Hematopoietic multipotent progenitor cell treated with erythropoietin and hydrocortisone succinate and interleukin-3 and kit ligand, for 17 days (in vitro differentiated cells): ENCODE results near the gene PGS1.
"Not testable (repeated sequence)": the region's sequence is repeated elsewhere in the genome, so short reads cannot be mapped to it uniquely, and the experiment has no call there.

Source experiments
- DNase-seq: peaks from one replicate; pipeline ENCODE4 v3.0.0-alpha.2; 2015; ENCODE audit warnings: low spot score

The PGS1 gene, protein sequence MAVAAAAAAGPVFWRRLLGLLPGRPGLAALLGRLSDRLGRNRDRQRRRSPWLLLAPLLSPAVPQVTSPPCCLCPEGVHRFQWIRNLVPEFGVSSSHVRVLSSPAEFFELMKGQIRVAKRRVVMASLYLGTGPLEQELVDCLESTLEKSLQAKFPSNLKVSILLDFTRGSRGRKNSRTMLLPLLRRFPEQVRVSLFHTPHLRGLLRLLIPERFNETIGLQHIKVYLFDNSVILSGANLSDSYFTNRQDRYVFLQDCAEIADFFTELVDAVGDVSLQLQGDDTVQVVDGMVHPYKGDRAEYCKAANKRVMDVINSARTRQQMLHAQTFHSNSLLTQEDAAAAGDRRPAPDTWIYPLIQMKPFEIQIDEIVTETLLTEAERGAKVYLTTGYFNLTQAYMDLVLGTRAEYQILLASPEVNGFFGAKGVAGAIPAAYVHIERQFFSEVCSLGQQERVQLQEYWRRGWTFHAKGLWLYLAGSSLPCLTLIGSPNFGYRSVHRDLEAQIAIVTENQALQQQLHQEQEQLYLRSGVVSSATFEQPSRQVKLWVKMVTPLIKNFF

DNA sequence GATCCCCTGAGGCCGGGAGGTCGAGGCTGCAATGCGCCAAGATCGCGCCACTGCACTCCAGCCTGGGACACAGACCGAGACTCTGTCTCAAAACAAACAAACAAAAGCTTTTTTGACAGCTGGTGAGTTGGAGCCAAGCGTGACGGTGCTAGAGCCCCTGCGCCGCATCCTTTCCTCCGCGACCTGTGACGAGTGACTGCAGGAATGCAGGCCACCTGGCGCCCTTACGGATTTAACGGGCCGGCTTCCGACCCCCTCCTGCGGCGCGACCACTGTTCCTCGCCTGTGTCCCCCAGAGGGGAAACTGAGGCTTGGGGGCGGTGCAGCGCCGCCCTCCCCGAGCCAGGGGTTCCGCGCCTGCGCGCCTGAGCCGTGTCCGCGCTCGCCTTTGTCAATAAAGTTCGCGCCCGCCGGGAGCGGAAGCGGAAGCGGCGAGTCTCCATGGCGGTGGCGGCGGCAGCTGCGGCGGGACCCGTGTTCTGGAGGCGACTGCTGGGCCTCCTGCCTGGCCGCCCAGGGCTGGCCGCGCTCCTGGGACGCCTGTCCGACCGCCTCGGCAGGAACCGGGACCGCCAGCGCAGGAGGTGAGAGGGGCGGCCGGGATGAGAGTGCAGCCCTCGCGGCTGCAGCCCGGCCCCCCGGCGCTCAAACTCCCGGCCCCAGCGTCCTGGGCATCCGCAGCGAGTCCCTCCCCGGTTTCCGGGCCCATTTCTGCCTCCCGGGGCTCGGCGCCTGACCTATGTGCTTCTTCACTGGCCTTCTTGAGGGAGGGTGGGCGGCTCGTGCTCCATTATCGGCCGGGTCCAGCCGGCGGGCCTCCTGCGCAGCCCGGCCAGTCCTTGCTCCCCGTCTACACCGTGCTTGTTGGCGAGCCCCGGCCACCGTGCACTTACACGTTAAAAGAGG is at the start of gene PGS1:
Gene PGS1 (plus strand): TSS at position 425 of the 906 bp plus-strand sequence. CDS start 17 bp downstream, at position 442.
- peak; percentile 53 for DNase-seq

DNA sequence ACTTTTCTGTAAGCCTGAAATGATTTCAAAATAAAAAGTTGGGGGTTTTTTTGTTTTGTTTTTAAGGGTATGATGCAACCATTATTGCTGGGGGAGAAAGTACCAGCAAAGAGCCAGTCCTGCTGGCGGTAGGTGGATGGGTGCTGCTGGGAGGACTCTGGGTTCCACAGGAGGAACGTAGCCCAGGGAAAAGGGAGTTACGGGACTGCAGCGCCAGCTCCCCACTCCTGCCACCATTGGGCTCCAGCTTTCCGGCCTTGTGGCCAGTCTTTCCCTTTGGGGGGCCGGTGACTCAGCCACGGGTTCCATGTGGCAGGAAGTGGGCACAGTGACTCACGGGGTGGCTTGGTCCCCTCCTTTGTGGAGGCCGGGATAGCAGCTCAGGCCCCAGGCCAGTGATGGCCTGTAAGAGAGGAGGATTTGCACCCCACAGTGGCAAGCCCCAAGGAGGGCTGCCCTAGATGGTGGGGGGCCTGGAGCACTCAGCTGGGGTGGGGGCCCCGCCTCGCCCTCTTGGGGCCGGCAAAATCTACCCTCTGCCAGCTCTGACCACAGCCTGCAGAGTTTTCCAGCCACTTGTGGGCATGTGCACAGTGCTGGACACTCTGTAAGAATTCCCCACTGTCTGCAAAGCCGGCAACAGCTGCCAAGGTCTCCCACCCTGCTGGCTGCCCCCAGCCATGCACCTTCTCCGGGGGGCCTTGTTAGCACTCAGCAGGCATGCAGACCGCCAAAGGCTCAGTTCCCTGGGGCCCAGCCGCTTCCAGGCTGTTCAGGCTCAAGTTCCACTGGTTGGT is 49.0 kb upstream of the PGS1 start:
- DNase-seq, result no peak

DNA sequence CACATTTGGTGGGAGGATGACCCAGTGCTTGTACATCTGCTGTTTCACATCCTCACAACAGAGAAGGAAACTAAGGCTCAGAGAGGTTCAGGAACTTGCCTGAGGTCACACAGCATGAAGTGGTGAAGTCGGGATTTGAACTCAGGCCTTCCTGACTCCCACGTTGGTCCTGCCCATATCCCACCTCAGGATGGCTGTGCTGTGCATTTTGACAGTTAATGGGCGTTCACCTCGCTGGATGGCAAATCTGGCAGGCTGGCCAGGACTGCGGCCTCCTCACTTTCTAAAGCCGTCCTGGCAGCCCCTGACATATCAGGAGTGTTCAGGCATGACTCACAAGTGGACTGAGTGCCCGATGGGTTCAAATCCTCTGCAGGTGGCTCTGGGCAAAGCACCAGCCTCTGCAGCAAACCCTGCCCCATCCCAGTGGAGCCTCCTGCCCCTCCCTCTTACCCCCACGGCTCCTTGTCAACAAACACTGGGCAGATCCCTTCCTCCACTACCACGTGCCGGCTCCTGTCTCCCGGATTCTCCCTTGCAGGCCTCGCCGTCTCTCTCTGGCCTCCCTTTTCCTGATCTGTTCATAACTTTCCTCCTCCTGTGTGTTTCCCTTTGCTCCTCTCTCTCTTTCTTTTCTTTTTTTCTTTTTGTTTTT is 47.8 kb upstream of the PGS1 start:
- DNase-seq, result no peak

DNA sequence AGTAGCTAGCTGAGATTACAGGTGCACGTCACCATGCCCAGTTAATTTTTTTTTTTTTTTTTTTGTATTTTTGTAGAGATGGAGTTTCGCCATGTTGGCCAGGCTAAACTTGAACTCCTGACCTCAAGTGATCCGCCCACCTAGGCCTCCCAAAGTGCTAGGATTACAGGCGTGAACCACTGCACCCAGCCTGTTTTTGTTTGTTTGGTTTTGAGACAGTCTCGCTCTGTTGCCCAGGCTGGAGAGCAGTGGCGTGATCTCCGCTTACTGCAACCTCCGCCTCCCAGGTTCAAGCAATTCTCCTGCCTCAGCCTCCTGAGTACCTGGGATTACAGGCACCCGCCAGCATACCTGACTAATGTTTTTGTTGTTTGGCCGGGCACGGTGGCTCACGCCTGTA is 47.1 kb upstream of the PGS1 start:
- DNase-seq, result not testable (repeated sequence)

DNA sequence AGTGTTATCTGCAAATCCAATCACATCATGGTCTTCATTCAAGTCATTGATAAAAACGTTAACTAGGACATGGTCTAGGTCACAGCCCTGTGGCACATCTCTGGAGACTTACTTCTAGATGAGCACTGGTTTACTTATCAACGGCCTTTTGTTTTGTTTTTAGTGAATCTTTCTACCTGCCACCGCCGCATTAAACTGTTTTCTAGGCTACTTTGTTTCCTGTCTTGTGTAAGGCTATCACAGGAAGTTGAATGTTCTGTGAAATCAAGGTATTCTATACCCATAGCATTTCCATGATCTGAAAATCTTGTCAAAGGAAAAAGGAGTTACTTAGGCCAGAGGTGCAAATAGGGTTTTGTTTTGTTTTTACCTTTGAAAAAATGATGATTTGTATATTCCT is 45.5 kb upstream of the PGS1 start:
- no peak for DNase-seq

DNA sequence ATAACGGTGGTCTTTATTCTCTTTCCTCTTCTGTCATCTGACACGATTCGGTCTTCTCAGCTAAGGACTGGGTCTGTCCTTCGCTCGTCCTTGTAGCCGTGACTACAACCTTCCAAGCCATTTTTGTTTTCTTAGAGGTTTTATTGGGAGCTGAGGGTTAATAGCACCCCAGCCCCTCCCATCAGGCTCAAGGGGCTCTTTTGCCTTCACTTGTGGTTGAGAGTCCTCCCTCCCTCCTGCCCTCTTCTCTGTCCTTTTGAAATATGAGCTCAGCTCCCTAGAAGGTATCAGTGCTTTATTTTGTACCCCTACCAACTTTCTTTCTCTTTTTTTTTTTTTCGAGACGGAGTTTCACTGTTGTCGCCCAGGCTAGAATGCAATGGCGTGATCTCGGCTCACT is 43.2 kb upstream of the PGS1 start:
- DNase-seq, result no peak

DNA sequence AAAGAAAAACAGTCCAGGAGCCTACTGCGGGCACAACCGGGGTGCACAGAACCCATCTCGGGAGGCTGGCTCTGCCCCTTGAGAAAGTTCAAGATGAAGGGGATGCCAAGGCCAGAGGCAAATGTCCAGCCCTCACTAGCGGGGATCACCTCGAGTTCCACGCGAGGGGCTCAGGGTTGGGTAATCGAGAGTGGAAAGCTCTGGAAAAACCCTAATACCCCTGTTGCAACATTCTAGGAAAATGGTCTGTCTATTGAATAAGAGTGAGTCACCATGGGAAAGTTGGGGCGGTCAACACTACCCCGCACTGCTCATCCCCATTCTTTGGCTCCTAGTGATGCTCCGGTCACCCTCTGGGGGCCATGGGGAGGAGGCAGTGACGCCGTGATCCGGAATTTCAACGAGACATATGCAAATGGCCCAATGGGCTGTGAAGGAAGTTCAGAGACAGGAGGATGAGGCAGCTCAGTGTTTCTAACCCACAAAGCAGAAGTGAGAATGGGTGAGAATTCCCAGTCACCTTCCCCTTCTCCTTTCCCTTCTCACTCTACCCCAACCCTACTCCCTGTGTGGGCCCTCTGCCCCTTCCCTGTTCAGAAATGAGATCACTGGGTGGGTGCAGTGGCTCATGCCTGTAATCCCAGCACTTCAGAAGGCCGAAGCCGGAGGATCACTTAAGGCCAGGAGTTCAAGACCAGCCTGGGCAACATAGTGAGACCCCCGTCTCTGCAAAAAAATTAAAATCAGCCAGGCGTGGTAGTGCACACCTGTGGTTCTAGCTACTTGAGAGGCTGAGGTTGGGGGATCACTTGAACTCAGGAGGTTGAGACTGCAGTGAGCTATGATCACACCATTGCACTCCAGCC is 41.0 kb upstream of the PGS1 start:
- no peak for DNase-seq

DNA sequence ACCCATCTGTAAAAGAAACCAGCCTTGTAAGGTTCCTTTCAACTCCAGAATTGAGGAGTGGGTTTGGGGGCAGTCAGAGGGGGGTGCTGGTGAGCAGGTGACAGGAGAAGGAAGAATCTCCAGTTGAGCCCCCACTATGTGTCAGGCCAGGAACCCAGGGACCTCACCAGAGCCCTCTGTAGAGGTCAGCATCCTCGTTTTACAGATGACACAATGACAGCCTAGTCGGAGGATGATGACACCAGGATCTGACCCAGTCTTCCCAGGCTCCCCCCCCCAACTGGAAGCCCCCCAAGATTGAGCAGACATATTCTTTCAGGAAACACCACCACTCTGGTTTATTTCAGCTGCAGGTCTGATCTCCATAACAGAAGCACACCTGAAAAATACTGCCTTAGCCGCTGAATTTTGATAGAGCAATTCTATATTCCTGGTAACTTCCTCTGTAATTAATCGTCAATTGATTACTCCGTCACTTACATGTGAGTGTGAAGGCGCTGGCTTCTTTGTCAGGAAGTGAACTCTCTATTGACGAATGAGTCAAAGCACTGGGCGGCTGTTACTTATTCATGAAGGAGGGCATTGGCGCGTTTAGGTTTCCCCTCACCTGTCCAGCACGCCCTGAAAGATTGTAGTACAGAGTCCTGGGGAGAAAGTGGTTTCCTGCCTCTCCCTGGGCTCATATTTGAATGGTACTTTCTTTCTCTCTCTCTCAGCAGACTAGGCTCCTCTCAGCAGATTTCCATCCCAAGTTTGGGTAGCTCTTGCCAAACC is 39.8 kb upstream of the PGS1 start:
- DNase-seq, result no peak

DNA sequence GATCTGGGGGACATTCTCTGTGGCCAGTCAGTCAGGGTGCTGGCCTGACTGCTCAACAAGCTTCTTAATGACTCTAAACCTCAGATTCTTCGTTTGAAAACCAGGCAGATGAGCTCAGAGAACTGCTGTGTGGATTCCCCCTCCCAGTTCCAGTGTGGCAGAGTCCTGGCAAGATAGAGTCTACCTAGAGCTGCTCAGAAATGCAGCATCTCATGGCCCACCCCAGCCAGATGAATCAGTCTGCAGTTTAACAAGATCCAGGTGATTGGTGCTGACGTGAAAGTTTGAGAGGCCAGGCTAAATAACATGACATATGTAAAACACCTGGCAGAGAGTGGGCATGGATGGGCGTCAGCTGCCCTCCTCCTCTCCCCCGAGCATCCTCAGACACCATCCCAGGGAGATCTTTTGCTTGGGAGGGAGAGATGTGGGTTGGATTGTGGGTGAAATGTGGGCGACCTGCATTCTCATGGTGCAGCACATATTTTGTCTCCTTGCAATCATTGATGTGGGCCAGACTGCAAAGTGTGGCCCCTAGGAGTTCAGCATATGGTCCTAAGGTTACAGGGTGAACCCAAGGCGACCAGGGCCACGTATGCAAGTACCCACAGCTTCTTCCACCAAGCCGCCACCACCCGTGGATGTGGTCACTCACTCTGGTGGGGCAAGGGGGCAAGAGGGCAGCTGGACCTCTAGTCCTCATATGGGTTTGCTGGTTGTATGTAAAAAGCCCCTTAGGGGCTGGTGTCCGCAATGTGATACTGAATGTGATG is 38.1 kb upstream of the PGS1 start:
- no peak for DNase-seq

DNA sequence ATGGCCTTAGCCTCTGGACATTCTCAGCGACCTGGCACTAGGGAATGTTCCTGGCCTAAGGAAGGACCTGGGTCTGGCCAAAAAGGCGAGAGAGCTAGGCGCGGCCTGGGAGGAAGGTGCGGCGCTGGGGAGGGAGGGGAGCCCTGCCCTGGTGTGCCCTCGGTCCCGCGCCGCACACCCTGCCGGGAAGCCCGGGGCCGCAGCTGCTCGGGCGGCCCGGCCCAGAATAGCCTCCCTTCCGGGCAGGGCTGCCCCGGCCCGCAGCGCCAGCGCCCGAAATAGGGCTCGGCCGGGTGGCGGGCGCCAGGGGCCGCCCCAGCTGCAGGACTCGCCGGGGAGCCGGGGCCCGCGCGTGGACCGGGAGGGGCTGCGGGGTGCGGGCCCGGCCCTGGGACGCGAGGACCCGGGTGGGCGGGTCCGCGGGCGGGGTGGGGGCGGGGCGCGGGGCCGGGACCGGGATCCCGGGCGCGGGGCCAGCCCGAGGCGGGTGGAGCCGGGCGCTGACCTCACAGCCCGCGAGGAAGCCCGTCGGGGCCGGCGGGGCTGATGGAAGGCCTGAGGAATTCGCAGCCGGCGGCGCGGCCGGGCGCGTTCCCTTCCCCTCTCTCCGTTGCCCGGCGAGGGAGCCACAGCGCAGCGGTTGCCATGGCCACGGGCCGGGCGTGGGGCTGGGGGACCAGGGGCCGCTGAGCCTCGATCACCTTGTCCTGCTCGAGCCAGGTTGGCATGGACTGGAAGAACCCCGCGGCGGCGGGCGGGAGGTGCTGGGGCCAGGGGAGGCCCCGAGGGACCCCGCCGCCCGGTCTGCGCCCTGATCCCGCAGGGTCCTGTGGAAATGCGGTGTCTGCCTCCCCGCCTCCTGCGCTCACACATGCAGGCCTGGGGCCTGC is 36.6 kb upstream of the PGS1 start:
- peak; percentile 18 for DNase-seq

DNA sequence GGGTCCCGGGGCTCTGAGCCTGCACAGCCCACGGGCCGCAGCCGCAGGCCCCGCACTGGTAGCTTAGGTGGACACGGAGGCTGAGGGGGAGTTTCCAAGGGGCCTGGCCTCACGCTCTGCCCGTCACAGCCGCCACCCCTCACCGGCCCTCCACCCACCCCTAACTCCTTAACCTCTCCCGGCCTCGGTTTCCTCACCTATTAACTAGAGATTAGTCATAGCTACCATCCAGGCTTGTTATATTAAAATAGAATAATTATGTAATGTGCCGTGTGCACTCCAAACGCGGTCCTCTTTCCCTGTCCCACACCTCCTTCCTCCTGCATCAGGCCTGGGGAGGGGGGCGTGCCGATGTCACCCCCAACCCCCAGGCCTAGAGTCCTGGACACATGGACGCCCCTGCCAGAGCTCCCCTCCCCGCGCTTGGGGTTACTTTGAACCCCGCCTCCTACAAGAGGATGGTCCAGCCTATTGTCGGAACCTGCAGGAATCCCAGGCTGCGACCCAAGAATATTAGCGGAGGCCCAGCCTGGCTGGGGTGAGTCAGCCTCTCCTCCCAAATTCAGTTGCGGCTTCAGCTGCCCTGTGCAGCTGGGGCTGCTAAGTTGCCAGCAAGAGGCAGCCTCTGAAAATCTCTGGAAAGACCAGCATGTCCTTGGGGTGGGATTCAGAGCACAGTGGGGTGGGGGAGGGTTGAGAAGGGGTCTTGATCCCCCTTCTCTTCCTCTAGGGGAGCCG is 35.8 kb upstream of the PGS1 start:
- DNase-seq, result no peak

DNA sequence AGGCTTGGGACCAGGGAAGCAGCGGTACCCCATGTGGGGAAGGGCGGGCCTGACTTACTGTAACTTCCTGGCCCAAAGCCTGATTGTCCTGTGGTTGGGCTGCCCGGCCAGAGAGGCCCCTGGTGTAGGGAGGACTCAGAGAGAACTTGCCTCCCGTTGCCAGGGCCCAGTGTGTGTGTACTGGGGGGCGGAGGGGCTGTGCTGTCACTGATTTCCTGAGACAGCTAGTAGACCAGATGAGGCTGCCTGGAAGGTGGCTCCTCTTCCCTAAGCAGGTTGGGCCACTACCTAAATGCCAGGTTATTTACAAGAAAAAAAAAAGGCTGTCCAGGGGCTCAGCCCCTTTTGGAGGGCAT is 35.3 kb upstream of the PGS1 start:
- DNase-seq, result no peak

DNA sequence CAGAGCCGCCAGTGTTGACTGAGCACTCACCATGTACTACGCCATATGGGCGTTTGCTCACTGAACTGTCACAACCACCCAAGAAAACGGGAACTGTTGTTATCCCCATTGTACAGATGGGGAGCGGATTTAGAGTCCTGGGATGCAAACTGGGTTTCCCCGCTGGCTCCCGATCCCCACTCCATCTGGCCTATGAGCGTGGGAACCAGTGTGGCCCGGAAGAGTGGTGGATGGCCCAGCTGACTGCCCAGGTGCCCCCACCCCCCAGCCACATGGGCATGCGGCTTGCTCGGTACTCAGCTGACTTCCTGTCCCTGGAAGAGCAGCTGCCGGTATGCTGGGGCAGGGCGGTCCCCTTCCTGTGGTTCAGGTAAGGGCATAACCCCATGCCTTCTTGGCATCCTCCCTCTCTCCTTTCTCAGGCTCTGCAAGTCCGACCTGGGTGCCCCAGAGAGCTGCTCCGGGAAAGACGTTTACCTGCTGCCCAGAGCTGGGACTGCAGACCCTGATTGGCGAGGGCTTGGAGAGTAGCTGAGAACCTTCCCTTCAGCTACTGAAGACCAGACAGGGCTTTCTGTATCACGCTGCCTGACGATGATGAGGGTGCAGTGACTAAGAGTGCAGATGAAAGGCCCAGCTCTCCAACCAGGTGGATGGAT is 34.8 kb upstream of the PGS1 start:
- DNase-seq, result no peak

DNA sequence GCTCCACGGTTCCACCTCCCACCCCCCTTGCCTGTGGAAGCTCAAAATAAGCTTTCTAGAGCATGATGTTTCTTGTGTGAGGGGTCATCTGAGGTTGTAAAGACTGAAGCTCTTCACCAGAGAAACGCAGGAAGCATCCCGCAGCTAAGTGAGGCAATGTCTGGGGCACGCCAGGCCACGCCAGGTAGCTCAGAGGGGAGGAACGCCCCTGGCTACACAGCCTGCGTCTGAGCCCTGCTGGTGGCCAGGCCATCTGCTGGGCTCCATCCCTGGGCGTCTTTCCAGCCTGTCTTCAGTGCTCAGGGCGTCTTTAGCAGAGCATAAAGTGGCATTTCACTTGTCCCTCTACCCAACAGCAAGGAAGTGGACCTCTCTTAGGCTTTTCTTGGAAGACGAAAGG is 33.8 kb upstream of the PGS1 start:
- DNase-seq, result no peak

DNA sequence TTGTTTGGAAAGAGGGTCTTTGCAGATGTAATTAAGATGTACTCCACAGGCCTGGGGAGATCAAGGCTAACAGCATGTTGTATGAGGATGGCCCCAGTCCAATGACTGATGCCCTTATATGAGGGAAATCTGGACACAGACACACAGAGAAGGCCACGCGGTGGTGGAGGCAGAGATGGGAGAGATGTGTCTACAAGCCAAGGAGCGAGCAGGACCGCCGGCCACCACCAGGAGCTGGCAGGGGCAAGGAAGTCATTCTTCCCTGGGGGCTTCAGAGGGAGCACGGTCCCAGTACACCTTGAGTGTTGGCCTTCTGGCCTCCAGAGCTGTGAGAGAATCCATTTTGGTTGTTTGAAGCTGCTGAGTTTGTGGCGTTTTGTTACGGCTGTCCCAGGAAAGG is 33.3 kb upstream of the PGS1 start:
- DNase-seq, result no peak

DNA sequence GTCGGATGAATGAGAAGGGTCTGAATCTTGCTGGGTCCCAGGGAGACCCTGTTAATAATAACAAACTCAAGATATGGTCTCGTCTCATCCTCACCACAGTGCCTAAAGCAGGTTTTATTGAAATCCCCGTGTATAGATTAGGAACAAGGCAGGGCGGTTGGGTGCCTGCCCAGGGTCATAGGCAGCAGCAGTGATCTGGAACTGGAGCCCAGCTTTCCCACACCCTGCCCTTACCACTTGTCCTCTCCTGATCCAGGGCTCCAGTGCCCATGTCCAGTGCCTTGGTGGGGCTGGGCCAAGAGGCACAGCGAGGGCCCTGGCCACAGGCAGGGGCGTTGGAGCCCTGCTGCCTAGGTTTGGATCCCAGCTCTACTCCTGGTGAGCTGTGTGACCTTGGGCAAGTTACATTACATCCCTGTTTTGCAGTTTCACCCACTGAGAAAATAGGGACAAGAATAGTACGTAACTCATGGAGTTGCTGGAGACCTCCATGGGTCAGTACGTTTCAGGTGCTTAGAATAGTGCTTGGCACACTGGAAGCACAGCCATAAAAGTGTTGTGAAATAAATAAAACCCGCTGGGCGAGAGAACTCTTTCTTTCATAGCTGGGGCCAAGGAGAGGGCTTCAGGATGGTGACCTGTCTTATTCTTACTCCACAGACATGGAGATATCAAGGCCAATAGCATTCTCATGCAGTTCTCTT is 32.5 kb upstream of the PGS1 start:
- DNase-seq, result no peak
